Endothelial cell of umbilical vein (primary cell): Measurements from ENCODE around the gene CBFA2T3.

Source experiments
- CTCF ChIP-seq, 2 donors: IDR thresholded peaks; 1 replicate in 1 of 2; 2 replicates in 1 of 2; pipeline ENCODE4 v1.5.1; 2011; ENCODE audit warnings: low read length in 2 of 2, mild to moderate bottlenecking in 2 of 2, moderate library complexity in 2 of 2, control low read depth in 1 of 2, inconsistent platforms in 1 of 2, low read depth in 1 of 2; ENCODE audit not compliant: insufficient read depth in 1 of 2; ENCODE audit errors: extremely low read depth in 1 of 2
- JUN ChIP-seq: IDR thresholded peaks from 2 replicates; pipeline ENCODE4 v1.6.1; 2011; ENCODE audit warnings: borderline replicate concordance, low read depth; ENCODE audit not compliant: insufficient read length, insufficient read depth
- POLR2A ChIP-seq: IDR thresholded peaks from 2 replicates; pipeline ENCODE4 v1.6.1; 2012; ENCODE audit warnings: low read depth, mild to moderate bottlenecking, control low read depth, low read length
- POLR2AphosphoS5 ChIP-seq: IDR thresholded peaks from 2 replicates; pipeline ENCODE4 v1.6.1; 2012; ENCODE audit warnings: low read depth, mild to moderate bottlenecking, control low read depth, low read length, moderate library complexity; ENCODE audit not compliant: insufficient read depth

DNA sequence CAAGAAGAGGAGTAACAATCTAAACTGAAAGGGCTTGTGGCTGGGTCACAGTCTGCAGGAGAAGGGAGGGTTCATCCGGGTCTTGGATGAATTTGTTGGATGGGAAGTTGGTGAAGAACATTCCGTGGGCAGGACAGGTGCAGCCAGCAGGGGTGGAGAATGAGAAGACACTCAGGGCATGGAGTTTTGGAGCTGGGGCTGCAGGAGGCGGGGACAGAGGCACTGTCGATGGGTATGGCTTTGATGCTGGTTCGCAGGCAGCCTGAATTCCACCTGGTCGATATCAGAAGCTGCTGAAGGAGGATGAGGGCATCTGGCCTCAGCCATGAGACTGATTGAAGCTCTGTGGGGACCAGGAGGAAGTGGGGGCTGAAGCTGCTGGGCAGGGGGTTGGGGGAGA lies 36.1 kb upstream of the CBFA2T3 start:
- TF ChIP-seq CTCF (IDR thresholded peaks at IDR 0.05; ENCODE audit: extremely low read depth in 1 of 2, insufficient read depth in 1 of 2, low read depth in 1 of 2, low read length in 2 of 2) (no peak), POLR2AphosphoS5 (no peak), POLR2A (no peak), JUN (no peak)
